Measurements from ENCODE around the gene ZDHHC22.

The ZDHHC22 gene

DNA sequence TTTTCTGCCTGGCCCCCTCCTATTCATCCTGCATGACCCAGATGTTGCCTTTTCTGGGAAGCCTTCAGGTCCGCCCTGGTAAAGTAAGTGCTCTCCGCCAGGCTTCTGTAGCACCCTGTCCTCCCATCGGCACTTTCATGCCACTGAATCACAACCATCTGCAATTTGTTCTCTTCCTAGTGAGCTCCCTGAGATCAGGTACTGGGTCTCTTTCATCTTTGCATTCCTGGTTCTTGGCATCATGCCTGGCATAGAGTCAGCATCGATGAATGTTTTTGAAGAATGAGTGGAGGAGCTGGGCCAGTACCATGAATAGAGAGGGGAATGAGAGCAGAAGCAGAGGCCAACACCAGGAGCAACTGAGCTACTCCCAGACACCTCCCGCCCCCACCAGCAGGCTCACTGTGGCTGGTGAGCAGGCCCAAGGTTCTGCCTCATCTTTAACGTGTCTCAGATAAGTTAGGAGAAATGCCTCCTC lies 13.1 kb downstream of the ZDHHC22 start:
- DNase-seq (ENCODE audit: low read depth in 1 of 2, low spot score in 1 of 2): no peak

DNA sequence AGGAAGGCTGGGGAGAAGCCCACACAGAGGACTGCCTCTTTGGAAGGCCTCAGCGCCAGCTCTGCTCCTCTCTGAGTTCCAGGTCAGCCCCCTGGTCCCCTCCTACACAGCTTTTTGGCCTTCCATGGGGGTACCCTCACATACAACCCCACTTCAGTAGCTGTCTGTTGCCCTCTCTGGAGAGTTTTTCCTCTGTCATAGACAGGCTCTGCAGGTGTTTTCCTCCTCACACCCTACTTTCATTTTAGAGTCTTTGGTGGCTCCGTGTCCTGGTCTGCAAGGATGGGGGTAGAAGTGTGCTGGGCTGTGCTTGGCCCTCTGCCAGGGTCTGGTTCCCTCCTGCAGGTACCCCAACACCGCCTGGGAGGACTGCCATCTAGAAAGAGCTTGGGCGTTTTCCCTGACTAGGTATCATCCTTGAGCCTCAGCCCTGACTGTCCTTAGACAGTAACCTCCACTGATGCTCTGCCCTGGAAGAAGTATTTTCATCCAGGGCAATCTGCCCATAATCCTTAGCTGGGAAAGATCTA lies 15.1 kb downstream of the ZDHHC22 start:
- no peak for DNase-seq (ENCODE audit: low read depth in 1 of 2, low spot score in 1 of 2)

GRCh38 chr14:77125823-77126325 lies 15.7 kb downstream of the ZDHHC22 start:
- no peak for DNase-seq (ENCODE audit: low read depth in 1 of 2, low spot score in 1 of 2)

GRCh38 chr14:77125281-77125801 lies 16.2 kb downstream of the ZDHHC22 start:
- DNase-seq (ENCODE audit: low read depth in 1 of 2, low spot score in 1 of 2): no peak

GRCh38 chr14:77124345-77125280 lies 17.0 kb downstream of the ZDHHC22 start:
- DNase-seq (ENCODE audit: low read depth in 1 of 2, low spot score in 1 of 2): peak; percentile 9 to 24

- no peak for DNase-seq (ENCODE audit: low read depth in 1 of 2, low spot score in 1 of 2)
Measured at GRCh38 chr14:77123381-77124325, 17.9 kb downstream of the ZDHHC22 start.

DNA sequence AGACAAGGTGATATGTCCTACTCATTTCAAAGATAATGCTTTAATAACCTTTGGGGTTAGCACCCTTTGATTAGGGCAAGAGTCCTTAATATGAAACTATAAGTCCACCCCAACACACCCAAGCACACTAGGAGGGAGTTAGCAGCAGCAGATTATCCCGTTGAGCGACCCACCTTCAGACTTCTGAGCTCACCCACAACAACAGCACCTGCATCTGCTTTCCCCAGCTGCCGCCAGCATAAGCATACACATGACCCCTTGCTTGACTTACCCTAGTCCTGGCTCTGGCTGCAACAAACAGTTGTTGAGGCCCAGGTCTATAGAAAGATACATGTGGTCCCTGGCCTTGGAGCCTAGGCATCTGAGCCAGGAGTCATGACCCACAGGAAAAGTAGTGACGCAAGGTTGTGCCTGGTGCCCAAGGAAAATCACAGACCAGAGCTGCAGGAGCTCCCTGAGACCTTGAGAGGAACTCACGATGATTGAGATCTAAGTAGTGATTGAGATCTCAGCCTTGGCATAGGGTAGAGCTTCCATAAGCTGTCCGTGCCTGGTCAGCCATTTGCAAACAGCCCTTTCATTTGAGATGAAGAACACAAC lies 19.0 kb downstream of the ZDHHC22 start:
- DNase-seq (ENCODE audit: low read depth in 1 of 2, low spot score in 1 of 2): no peak

GRCh38 chr14:77120771-77121743 lies 20.5 kb downstream of the ZDHHC22 start:
- no peak for DNase-seq (ENCODE audit: low read depth in 1 of 2, low spot score in 1 of 2)

GRCh38 chr14:77119851-77120250 lies 21.7 kb downstream of the ZDHHC22 start:
- DNase-seq (ENCODE audit: low read depth in 1 of 2, low spot score in 1 of 2): no peak

- no peak for DNase-seq (ENCODE audit: low read depth in 1 of 2, low spot score in 1 of 2)
Measured at GRCh38 chr14:77116172-77116817, 25.3 kb downstream of the ZDHHC22 start.

GRCh38 chr14:77114609-77115008 lies 27.0 kb downstream of the ZDHHC22 start:
- DNase-seq (ENCODE audit: low read depth in 1 of 2, low spot score in 1 of 2): no peak

GRCh38 chr14:77113644-77114043 lies 27.9 kb downstream of the ZDHHC22 start:
- DNase-seq (ENCODE audit: low read depth in 1 of 2, low spot score in 1 of 2): no peak

DNA sequence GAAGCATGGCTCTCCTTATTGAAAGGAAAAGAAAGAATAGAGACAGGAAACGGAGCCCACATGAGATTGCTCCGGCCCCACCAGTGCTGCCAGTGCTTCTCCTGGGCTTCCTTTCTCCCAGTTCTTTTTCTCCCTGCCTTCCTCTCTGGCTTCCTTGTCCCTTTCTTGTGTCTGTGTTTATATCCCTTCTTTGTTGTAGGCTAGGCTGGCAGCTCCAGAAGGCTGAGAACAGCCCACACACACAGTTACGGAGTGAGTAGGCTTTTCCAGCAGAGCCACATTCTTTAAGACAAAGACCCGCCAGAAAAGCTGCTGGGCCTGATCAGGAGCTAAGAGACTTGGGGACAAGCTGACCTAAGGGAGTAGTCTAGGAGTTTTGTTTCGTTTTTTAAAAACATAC lies 30.6 kb downstream of the ZDHHC22 start:
- no peak for DNase-seq (ENCODE audit: low read depth in 1 of 2, low spot score in 1 of 2)

DNA sequence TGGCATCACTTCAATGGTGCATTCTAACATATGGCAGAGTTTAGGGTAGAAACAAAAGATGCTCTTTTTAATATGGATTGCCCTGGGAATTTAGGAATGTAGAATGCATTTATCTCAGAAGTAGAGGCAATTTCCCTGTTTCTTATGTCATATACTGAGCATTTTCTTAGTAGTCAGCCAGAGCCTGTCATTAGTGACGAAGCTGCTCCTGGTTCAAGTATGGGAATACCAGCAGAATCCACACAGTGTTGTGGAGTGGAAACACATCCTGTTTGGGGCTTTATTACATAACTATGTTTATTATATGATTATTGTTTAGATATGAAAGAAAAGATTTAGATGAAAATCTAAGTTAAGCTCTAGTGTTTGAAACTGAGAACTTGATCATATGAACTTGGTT lies 31.3 kb downstream of the ZDHHC22 start:
- DNase-seq (ENCODE audit: low read depth in 1 of 2, low spot score in 1 of 2): no peak

DNA sequence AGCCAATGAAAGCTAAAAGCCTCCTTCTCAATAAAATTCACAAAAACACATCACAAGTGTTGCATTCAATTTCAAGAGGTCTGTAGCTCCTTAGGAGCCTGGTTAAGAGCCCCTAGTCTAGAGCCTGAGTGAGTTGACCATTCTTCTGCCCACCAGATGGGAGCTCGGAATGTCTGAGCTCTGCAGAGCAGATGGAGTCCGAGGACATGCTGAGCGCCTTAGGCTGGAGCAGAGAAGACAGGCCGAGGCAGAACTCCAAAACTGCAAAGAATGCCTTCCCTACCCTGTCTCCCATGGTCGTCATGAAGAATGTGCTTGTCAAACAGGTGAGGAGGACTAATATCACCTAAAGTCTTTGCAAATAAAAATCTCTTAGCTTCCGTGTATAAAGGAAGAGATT lies 31.9 kb downstream of the ZDHHC22 start:
- DNase-seq (ENCODE audit: low read depth in 1 of 2, low spot score in 1 of 2): no peak

- DNase-seq (ENCODE audit: low read depth in 1 of 2, low spot score in 1 of 2): no peak
Measured at GRCh38 chr14:77108753-77109152, 32.8 kb downstream of the ZDHHC22 start.

DNA sequence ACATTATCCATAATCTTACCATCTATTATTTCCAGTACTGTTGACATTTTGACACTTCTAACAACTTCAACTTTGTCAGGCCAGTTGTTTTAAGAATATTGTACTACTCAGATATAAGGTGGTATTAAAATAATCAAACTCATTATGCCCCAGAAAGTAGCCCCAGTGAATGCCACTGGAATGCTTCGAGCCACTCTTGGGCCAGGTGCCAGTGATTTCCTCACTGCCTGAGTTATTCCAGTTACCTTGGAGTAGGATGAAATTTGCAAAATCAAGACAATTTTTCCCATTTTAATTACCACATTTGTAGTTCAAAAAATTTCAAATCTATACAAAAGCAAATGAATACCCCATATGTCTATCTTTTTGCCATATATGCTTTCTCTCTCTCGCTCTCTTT lies 34.4 kb downstream of the ZDHHC22 start:
- DNase-seq (ENCODE audit: low read depth in 1 of 2, low spot score in 1 of 2): no peak

GRCh38 chr14:77106666-77107065 lies 34.9 kb downstream of the ZDHHC22 start:
- no peak for DNase-seq (ENCODE audit: low read depth in 1 of 2, low spot score in 1 of 2)
